SKM-1 (cell line): ENCODE measurements around the gene SGPP2.
"Not testable (repeated sequence)": the region's sequence is repeated elsewhere in the genome, so short reads cannot be mapped to it uniquely, and the experiment has no call there.

Source experiments
- DNase-seq: peaks from one replicate; lab custom pipeline; 2025; ENCODE audit not compliant: unreplicated experiment; lab: John Stamatoyannopoulos, UW

Gene SGPP2

DNA sequence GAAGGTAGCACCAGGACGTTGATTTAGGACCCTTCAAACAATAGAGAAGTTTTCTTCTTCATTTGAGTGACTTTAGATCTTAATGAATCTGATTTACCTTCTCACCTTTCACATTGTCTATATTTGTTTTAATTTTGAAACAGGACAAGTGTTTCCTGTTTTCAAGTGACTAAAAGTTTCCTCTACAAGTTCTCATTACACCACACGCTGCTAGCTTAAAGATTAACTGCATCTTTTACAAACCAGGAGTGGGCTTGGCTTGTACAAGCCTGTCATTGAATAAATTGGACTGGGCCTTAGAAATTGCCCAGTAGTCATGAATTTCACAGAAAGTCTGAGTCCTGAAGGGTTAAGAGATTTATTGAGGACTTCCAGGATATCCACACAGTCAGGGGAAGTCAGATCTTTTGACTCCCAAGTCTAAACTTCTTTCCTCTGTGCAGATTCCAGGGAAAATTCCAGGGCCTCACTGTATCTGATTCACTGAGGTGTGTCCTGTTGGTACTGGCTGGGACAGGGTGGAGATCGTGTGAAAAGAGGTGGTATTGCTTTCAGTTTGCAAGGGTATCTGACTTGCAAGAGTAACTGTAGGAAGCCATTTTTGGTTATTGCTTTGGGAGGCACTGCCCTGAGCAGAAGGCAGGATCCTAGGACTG, 3.4 kb downstream of the SGPP2 start:
- no peak for DNase-seq

DNA sequence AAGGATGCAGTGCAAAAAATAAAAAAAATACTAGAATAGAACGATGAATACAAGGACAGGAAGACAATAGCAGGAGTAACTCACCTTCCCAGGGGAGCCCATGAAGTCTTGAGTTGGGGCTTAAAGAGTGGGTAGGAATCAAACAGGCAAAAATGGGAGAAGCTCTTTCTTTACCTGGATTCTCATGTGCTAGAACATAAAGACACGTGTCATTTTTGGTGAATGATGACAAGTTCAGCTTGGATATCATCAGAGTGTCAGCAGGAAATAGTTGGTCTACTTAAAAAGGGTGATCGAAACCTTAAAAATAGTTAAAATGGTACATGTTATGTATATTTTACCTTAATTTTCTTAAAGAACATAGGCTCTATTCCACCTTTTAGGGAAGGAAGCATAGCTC, 5.7 kb downstream of the SGPP2 start:
- DNase-seq: no peak

DNA sequence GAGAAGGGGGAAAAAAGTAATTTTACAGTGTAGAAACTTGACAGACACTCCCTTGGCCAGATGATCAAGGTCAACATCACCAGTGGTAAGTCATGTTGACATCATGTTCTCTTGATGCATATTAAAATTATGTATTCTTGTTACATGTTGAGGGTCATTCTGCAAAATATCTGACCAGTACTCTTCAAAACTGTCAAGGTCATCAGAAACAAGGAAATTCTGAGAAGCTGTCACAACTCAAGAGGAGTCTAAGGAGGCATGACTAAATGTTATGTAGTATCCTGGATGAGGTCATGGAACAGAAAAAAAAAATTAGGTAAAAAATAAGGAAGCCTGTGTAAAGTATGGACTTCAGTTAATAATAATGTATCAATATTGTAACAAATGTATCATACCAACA, 6.3 kb downstream of the SGPP2 start:
- DNase-seq: no peak

DNA sequence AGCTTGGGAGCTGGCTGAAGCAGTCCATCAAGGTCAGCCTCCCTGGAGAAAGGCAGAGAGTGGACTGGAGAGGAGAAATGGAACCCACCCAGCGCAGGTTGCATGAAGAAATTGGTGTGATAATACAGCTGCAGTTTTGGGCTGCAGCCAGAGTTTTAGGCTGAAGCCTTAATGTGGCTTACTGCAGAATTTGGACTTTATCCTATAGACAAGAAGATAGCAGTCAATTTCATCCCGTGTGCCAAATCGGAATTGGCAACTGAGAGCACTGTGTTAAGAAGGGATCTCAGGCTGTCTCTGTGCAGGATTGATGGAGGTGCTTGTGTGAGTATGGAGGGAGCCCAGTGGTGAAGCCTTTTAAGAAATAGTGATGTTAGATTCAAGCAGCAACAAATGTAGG, 7.5 kb downstream of the SGPP2 start:
- no peak for DNase-seq

DNA sequence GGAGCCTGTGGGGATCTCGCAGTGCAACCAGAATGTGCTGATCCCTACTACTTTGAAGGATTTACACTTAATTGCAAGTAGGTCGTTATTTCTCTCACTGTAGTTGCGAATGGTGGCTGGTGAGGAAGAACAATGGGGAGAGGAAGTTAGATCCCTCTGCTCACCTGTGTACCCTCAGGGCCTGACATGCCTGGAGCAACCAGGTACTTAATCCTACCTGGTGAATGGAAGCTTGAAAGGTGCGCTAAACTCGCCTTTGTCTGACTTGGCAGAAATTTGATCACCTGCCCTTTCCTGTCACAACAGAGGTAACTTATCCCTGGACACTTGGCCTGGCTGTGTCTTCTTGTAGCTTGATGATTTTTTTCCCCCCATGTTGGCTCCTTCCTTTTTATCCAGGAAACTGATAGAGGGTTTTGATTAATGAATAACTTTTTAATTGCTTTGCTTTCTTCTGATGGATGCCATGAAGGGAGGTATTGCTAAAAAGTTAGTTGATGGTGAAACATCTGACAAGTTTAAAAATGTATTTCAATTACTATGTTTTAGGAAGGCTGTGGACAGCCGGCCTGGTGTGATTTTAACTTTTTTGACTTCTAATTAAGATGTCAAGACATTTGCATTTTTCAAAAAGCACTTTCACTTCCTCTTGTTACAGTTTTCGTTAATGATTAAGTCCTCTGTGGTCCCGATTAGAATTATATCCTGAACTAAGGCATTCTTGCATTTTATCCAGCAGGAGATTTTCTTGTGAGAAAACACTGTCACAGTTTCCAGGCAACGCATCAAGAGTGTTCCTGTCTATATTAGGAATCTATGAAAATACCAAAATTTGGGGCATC, 9.2 kb downstream of the SGPP2 start:
- DNase-seq: no peak

DNA sequence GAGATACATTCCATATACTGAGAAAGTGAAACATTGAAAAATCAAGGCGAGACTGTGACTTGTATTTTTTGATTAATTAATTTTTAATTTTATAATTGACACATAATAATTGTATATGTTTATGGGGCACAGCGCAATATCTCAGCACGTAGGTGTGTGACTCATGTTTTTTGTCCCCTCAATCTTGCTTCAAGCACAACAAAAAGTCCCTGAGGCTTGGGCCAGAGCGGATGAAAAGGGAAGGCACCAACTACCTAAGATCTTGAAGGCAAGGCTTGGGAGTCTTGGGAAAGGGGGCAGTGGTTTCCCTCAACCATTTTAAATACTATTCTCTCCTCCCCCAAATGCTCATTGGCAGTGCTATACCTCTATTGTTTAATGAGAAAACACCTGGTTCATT, 9.9 kb downstream of the SGPP2 start:
- DNase-seq: no peak

DNA sequence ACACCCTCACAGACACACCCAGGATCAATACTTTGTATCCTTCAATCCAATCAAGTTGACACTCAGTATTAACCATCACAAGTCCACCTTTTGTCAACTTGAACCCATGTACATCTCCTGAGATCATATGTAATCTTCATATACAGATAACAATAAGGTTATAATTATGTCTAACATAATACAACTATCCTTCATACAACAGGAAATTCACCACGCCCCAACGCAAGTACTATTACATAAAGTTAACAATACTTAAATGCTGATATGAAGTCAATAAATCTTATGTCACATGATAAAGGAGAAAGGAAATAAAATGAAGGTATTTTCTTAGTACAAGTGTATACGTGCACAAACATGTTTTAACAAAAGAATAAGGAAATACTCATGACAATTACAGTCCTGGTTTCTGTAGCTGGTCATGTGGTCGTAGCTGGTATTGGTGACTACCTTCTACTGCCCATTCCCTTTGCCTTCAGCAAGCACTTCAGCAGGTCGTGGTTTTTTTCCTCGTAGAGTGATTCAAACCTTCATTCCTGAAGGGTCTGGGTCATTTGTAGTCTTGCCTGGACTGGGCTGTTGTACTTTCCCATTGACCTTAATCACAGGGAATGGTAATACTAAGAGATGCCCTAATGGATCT, 11.2 kb downstream of the SGPP2 start:
- not testable (repeated sequence) for DNase-seq

DNA sequence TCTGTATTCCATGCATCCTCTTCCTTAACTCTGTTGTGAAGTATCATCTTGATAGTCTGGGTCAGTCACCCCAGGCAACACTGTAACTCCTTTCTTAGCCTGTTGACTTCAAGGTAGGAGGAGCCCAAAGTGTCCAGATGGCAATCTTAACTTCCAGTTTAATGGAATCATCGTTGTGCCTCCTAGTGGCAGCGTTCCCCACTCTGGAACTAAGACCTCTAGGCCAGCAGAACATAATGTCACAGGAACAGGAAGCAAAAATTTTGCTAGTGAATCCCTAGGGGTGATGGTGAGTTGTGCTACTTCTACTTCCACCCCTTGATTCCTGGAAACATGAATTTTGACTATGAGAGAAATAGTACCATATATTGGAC, 11.7 kb downstream of the SGPP2 start:
- DNase-seq: no peak

DNA sequence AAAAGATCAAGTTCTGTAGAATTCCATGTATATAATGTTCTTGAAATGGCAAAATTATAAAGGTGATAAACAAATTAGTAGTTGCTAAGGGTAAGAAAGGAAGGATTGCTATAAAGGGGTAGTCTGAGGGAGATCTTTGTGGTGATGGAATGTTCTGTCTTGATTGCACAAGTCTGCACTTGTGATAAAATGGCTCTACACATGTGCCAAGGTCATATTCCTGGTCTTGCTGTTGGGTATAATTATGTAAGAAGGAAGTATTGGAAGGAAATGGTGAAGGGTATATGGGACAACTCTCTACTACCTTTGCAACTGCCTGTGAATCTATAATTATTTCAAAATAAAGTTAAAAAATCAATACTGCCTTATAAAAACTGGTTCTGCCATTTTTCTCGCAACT, 15.3 kb downstream of the SGPP2 start:
- no peak for DNase-seq

DNA sequence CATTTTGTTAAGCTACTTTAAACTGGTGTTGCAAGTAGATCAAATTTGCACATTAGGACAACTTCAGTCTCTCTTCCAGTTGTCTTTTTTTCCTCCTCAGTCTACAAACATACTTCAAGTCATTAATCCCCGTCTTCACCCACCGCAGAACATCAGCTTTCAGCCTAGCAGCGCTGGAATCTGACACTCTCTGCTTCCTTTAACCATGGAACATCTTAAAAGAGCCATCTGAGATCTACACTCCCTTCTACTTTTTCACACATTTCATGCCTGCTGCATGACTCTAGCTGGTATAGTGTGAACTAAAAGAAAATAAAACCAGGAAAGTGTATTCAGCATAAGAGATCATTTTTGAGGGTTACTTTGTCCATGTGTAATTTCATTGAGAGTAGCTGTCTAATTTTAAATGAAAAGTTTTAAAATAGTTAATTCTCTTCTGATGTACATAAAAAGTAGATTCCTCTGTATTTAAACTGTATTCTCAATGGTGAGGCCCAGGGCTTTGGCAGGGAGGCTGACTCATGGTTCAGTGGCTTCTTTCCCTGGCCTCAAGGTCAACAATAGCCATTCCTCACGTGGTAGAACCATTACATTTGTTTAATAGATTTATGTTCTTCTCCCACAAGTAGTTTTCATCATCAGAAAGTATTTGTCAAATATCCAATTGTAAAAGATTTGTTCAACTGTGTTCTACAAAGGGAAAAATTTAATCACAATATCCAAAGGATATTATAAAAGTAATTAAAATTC, 16.5 kb downstream of the SGPP2 start:
- DNase-seq: no peak

DNA sequence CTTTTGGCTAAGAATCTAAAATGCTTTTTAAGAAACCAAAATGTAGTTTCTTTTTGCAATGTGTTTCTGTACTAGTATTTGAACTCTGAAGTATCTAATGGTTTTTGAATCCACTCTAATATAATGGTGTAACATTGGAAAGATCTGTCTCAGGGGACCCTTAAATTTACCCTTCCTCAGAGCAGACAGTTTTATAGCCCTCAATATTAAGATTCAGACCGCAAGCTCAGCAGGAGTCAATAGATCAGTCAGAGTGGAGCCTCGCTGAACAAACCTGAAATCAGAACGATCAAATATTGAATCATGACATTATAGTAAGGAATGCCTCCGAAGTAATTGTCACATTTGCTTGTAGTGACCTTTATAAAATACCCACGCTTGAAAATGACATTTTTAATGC, 18.3 kb downstream of the SGPP2 start:
- DNase-seq: no peak

DNA sequence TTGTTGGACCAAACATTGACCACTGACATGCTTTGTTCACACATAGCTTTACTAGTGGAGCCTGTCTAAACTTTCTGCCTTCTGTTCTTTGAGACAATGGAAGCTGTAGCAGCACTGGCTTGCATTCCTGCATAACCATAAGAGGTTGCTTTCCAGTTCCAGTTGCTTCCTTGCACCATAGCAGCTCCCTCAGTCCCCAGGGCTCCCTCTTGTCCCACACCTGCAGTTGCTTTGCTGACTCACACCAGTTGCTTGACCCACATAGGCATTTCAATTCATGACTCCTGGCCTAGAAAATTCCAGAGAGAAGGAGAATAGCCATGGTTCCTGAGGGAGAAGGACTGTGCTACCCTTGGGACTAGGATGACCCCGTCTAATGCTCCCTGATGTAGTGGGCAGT, 20.9 kb downstream of the SGPP2 start:
- no peak for DNase-seq

DNA sequence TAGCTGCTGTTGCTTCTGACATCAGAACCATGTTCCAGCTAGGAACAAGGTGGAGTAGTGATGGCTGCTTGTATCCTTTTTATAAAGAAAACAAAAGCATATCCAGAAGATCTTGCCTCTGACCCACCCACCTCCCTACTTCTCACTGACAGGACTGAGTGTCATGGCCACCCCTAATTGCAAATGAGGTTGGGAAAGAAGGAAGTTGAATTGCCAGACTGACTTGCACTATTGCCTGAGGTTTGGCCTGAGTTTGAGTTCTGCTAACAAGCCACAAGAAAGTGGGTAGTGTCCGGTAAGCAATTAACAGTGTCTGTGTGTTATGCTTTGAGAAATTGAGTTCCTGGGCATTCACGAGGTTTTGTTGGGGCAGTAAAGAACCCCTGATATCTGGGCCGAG, 22.8 kb downstream of the SGPP2 start:
- peak; percentile 84 for DNase-seq

DNA sequence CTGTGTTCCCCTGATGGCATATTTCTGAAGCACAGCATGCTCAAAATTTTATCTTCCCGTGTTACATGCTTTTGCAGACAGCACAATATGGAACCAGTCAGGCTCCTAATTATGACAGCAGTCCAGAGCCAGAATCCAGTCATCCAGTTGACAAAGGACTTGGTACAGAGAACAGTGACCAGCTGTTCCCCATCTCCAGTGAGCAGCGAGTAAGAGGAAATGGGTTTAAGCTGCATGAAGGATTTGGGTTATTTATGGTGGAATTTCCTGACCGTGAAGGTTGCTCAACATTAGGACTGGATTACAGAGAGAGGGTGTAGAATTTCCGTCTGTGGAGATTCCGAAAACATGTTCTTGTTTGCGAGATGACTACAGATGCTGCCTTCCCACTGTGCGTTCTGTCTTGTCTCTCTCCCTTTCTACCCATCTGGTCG, 24.4 kb downstream of the SGPP2 start:
- peak; percentile 81 for DNase-seq

DNA sequence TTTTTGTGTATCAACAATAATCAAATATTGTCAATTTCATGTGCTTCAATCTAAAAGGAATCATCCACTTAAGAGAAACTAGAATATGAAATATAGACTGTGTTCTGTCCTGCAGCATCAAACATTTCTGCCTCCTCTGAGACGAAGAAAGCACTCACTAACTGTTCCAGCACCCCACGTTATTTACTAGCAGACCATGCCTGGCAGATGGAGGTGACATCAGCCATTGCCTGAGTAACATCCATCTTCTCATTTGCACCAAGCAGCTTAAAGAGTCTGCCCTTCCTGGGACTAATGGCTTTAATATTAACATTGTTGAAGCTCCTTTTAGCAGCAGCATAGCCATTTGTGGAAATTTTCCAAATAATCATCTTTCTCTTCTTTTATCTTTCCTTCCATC, 25.7 kb downstream of the SGPP2 start:
- DNase-seq: no peak

DNA sequence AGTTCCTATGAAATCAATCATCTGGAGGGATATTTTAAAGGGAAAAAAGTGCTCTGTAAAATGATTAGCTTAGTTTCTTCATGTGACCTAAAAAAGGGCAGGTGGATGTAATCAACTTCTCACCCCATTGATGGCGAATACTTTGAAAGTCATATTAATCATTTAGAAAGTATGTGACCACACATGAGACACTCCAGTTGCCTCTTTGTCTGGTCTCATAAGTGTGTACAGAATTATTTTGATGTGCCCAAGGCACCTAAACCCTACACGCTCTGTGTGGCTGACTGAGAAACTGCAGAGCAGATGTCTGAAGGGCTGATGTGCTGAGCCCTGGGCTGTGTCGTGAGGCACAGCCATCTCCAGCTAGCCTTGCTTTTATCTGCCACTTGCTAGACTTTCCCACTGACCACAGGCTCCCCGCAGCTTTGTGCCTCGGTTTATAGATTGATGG, 26.9 kb downstream of the SGPP2 start:
- DNase-seq: no peak

DNA sequence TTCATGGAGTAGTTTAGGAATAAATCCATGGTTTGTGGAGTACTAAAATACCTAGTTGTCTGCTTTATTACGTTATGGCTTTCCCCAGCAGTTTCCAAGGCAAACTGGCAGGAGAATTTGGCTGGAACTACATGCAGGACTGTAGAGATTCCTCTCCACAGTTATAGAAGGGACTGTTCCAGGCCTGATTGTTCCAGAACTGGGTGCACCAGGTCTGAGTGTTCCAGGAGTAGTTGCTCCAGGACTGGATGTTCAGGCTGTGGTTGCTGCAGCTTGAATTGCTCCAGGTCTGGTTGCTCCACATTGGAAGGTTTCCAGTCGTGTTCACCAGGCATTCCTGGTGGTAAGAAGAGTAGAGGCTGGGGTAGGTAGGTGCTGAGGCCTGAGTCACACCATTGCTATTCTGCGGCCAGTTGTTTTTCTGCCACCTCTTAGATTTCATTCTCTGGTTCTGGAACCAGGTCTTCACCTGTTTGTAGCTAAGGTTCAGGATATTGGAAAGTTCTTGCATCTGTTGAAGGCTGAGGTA, 28.1 kb downstream of the SGPP2 start:
- no peak for DNase-seq

DNA sequence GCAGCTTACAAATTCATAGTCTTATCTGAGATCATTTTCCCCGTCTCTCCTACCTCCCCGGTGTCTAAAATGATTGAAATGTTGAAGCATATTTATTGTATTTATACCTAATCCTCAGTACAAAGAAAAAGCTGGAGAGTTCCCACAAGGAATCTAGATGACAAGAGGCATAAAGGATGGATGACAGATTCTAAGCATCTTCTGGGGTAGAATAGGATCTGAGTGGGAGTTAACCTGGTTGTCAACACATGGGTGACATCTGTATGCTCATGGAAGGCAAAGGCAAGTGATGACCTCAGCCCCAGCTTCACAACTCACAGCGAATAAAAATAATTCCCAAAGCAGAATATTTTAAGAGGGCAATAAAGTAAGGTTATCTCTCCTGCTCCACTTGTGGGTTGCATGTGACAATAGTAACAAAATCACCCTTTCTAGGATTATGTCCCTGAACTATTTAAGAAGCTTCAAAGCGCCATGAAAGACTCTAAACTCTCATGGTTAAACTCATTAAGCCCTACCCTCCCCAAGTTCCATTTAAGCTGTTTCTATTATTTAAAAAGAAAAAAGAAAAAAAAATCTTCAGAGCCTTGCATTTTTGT, 32.2 kb downstream of the SGPP2 start:
- DNase-seq: no peak

DNA sequence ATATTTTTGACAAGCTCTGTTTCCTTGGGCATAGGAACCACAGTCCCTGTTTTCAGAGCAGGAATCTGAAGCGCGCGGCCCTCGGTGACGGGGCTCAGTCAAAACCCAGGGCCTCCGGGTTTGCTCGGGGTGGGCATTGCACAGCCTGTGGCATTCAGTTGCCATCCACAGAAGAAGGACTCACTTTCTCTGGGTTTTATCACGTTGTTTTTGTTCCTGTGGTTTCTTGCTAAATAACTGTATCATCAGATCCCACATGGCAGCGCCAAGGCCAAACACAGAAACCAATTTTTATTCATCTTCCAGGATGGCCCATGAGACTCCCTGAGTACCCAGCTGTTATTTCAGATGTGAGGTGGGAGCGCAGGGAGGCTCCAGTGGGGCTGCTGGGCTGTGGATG, 35.6 kb downstream of the SGPP2 start:
- no peak for DNase-seq

DNA sequence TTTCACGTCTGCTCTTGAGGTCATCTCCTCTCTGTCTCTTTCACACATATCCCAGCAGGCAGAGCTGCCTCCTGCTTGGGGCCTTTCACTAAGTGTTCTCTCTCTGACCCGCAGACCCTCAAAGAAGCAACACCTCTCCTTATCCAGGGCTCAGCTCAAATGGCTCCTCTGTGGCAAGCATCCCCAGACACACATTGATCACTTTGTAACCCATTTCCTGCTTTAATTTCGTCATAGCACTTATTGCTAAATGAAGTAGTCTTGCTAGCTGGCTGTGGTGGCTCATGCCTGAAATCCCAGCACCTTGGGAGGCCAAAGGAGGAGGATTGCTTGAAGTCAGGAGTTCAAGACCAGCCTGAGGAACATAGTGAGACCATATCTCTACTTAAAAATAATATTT, 41.4 kb downstream of the SGPP2 start:
- no peak for DNase-seq

DNA sequence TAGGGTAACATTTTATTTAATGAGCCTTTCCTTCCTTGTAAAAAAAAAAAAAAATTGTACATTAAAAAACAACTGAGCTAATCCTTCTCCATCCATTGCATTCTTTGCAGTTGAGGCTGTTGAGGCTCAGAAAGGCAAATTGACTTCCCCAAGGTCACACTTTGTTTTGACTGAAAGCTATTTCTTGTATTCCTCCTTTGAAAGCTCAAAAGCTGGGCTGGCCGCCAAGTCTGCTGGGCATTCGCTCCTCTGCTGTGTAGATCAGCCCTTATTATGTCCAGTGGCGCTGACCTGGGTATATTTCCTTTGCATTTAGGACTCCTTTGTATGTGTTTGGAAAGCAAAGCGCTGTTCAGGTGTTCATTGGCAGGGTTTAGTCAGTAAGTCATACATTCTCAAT, 44.0 kb downstream of the SGPP2 start:
- DNase-seq: no peak
